Stimulated activated CD8-positive, alpha-beta memory T cell treated with anti-CD3 and anti-CD28 coated beads, Interleukin-7, amount 100 ng/mL, for 48 hours (primary cell): ENCODE measurements around the gene PTGES2.
A peak's percentile ranks its signal among the peaks of the same experiment; 100 is the strongest.
"Not testable (repeated sequence)": the region's sequence is repeated elsewhere in the genome, so short reads cannot be mapped to it uniquely, and the experiment has no call there.

ENCODE experiments used
- DNase-seq, 2 donors: peaks; one replicate each; pipeline ENCODE4 v3.0.0-alpha.2; 2020; ENCODE audit warnings: low read depth in 1 of 2; ENCODE audit errors: extremely low read depth in 1 of 2

Gene PTGES2

GRCh38 chr9:128120741-128121465 lies 6.6 kb downstream of the PTGES2 start:
- no peak for DNase-seq

- DNase-seq = no peak
Measured at GRCh38 chr9:128120061-128120740, 7.3 kb downstream of the PTGES2 start.

- DNase-seq = no peak
Measured at GRCh38 chr9:128118971-128119665, 8.4 kb downstream of the PTGES2 start.

GRCh38 chr9:128118472-128118857 lies 9.1 kb downstream of the PTGES2 start:
- DNase-seq = no peak

GRCh38 chr9:128117613-128118471 lies 9.7 kb downstream of the PTGES2 start:
- DNase-seq = peak; percentile 85 to 90

- DNase-seq = no peak
Measured at GRCh38 chr9:128116104-128117083, 11.1 kb downstream of the PTGES2 start.

- no peak for DNase-seq
Measured at GRCh38 chr9:128115187-128116103, 12.1 kb downstream of the PTGES2 start.

GRCh38 chr9:128114326-128115186 lies 13.0 kb downstream of the PTGES2 start:
- no peak for DNase-seq

- no peak for DNase-seq
Measured at GRCh38 chr9:128113526-128114325, 13.8 kb downstream of the PTGES2 start.

GRCh38 chr9:128111726-128112125 lies 15.8 kb downstream of the PTGES2 start:
- not testable (repeated sequence) for DNase-seq

- DNase-seq = no peak
Measured at GRCh38 chr9:128109050-128109709, 18.3 kb downstream of the PTGES2 start.

- no peak for DNase-seq
Measured at GRCh38 chr9:128108269-128109049, 19.1 kb downstream of the PTGES2 start.

- DNase-seq = no peak
Measured at GRCh38 chr9:128107468-128108268, 19.9 kb downstream of the PTGES2 start.

GRCh38 chr9:128106940-128107467 lies 20.5 kb downstream of the PTGES2 start:
- DNase-seq = no peak
